AG08395 (cell line): ENCODE results near the gene TMEM125.
A peak's percentile ranks its signal among the peaks of the same experiment; 100 is the strongest.

ENCODE experiments used
- DNase-seq: peaks from one replicate; pipeline ENCODE4 v3.0.0; 2012; ENCODE audit warnings: mixed read lengths, low spot score

Gene TMEM125

DNA sequence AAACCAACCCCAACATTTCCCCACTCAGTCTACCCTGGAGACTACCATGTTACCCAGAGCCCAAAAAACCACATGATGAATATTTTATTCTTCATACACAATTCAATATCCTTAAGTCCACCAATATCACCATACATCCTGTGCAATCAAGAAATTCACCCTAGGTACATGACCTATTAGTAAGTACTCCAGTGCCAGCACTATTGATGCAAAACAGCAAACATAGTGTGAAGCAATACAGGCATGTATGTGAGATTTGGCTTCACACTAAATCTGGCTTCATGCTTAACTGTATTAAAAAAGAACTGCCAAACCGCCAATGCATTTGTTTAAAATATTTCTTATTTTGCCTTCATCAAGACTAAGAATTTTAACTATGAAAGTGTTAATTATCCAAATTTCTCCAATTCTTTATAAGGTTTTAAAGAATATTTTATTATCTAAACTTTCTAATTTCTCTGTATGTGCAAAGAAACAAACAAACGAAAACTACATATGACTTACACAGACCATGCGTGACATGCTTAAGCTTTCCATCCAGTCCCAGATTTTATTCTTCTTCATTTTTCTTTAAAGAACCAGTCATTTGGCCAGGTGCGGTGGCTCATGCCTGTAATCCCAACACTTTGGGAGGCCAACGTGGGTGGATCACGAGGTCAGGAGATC is 22.4 kb upstream of the TMEM125 start:
- DNase-seq = no peak

- DNase-seq = no peak
Measured at GRCh38 chr1:43250351-43250761, 19.4 kb upstream of the TMEM125 start.

DNA sequence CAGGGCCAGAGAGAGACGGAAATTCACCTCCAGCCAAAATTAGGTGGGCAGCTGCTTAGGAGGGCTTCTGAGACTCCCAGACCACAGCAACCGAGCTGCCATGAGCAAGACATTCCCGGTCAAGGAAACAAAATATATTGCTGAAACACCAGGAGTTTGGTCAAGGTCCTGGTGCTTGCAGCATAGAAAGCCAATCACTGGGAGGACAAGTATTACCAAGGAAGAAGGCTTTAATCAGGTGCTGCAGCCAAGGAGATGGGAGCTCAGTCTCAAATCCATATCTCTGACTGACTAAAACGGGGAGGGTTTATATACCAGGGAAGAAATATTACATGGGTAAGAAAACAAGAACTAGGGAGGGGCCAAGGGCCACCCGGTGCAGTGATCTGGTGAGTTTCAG is 18.8 kb upstream of the TMEM125 start:
- no peak for DNase-seq

DNA sequence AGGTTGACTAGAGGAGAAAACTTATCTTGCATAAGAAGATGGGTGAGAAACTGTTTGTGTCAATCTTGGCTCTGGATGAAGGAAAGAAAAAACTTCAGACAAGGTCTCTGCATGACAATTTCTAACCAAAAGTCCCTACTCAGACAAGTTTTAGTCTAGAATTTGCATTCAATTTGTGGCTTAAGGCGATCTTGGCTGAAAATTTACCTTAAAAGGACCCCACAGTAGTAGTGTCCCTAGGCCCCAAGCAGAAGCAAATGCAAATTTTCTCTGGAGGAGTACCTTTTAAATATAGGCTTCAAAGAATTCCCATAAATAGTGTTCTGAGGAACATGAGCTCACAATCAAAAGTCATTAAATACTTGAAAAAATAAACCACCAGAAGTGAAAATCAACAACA is 17.6 kb upstream of the TMEM125 start:
- no peak for DNase-seq

DNA sequence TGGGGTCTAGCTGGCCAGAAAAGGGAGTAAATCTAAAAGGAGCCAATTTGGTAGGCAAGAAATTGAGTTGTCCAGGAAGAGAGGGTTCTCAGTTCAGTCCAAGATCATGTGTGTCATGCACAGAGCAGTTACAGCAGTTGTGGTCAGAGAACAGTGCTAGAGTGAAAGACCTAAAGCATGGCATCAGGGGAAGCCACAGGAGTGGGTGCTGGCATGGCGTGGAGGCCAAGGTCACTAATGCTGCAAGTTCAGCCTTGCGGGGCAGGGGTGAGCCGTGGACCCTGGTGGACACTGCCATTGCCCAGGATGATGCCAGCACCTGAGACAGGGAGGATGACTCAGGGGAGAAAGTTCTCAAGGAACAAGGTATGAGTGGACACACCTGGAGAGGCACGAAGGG is 16.6 kb upstream of the TMEM125 start:
- DNase-seq = no peak

- no peak for DNase-seq
Measured at GRCh38 chr1:43253876-43254275, 15.9 kb upstream of the TMEM125 start.

- DNase-seq = no peak
Measured at GRCh38 chr1:43255438-43256210, 14.2 kb upstream of the TMEM125 start.

GRCh38 chr1:43256675-43257570 is 12.9 kb upstream of the TMEM125 start:
- DNase-seq = no peak

GRCh38 chr1:43258370-43258769 is 11.4 kb upstream of the TMEM125 start:
- DNase-seq = no peak

DNA sequence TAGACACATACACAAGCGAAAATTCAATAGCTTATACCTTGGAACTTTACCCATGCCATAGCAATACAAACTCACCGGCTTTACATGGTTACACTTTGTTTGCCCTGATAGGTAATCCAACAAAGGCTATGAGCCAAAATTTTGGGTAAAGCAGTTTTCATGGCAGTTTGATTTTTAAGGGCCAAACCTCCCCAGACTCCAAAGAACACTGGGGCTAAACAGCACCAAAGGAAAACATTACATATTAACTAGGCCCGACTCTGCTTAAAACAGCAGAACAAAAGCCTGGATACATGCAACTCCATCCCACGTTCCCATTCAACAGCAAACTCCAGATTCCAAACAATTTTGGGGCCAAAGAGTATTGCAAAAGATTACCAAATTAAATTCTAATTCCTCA is 4.4 kb upstream of the TMEM125 start:
- DNase-seq = no peak

GRCh38 chr1:43266881-43267280 is 2.9 kb upstream of the TMEM125 start:
- no peak for DNase-seq

DNA sequence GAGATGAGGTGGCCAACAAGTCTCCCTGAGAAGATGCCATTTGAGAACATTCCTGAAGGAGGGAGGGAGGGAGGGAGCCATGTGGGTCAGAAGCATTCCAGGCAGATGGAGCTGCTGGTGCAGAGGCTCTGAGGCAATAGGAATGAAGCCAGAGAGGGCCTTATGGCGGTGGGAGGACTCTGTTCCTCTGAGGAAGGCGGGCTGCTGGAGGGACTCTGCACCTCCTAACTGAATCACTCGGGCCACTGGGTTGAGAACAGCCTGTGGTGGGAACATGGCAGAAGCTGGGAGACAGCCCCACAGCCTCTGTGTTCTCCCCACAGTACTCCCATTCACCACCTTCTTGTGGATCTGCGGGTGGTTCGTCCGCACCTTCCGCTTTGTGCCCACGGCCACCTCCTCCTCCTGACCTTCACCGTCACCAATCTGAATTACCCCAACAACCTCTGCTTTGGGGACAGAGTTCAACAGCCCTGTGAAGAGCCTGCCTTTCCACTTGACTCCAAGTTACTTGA is 2.4 kb upstream of the TMEM125 start:
- peak; percentile 86 for DNase-seq

GRCh38 chr1:43267818-43268425 is 1.9 kb upstream of the TMEM125 start:
- no peak for DNase-seq

DNA sequence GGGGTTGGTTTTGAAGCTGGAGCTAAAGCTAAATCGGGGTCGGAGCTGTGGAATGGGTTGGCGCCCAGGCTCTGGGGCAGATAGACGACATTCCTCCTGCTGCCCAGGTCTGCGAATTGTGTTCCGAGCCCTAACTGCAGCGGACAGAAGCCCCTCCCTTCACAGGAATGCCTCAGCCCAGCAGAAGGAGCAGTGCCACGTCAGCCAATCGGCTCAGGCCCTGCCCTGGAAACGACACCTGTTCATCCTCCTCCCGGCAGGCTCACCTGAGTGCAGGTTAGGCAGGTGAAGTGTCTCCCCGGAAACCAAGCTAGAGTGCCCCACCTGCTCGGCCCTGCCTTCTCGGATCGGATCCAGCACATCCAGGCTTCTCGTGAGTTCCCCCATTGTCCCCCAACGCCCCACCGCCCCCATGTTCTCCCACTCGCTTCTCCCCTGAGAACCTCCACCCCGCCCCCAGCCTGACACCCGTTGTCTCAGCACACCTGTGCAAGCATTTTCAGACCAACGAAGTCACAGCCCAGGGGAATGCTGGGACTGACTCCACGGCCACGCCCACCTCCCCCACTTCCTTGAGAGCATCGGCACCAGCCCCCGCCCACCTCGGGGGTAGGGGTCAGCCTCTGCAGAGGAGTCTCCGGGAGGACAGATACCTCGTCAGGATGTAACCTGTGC is 775 bp downstream of the TMEM125 start:
- DNase-seq = no peak

- no peak for DNase-seq
Measured at GRCh38 chr1:43271186-43272118, 1.7 kb downstream of the TMEM125 start.

DNA sequence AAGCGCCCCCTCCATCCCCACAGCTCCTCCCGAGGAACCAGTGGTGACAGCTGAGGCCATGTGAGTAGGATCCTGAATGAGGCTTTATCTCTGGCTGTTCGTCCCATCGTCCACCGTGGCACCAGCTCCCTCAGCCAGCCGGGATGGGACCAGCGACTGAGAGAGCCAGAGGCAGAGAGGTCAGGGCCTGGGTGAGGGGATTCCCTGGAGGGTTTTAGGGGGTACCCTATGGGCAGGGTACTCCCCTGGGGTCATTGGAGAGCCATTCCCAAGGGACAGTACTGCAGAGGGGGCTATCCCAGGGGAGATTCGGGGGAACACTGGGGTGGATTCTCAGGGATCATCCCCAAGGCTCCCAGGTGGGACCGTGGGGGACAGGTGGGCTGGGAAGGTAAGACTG is 2.4 kb downstream of the TMEM125 start:
- DNase-seq = no peak

DNA sequence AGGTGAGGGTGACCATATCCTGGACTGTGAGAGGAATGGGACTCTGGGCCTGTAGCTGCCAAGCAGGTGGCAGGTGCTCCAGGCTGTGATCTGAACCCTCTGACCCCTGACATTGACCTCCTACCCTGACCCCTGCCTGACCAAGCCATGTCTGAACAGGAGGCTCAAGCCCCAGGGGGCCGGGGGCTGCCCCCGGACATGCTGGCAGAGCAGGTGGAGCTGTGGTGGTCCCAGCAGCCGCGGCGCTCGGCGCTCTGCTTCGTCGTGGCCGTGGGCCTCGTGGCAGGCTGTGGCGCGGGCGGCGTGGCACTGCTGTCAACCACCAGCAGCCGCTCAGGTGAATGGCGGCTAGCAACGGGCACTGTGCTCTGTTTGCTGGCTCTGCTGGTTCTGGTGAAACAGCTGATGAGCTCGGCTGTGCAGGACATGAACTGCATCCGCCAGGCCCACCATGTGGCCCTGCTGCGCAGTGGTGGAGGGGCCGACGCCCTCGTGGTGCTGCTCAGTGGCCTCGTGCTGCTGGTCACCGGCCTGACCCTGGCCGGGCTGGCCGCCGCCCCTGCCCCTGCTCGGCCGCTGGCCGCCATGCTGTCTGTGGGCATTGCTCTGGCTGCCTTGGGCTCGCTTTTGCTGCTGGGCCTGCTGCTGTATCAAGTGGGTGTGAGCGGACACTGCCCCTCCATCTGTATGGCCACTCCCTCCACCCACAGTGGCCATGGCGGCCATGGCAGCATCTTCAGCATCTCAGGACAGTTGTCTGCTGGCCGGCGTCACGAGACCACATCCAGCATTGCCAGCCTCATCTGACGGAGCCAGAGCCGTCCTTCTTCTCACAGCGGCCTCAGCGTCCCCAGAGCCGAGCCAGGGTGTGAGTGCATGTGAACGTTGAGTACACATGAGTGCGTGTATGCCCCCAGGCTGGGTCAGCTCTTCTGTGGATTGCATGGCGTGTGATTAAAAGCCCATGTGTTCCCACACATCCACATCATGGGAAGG is 3.1 kb downstream of the TMEM125 start:
- DNase-seq = no peak

DNA sequence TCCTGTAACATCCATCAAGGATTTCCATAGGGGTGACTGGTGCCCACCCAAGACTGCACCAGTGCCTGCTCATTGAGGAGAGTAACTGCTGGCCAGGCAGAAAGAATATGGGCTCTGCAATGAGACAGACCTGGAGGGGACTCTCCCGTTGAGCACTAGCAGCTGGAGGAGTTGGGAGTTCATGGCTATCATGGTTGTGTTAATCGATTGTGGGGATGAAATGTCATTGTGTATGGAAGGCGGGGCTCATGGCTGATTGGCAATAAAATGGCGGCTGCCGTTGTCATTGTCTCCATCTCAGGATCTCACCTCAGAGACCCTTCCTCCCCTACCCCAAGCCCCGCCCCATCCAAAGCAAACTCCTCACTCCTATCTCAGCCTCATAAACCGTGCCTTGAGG is 3.9 kb downstream of the TMEM125 start:
- DNase-seq = no peak
